Stimulated activated naive CD8-positive, alpha-beta T cell treated with anti-CD3 and anti-CD28 coated beads, Interleukin-15, Interleukin-2, amounts not matched to agents 100 ng/mL and 50 ng/mL, for 24 hours (primary cell): ENCODE results near the gene MYO7B.

Experiments used
- H3K27ac Mint-ChIP-seq: one replicate; pipeline ENCODE4 v1.8.0; 2021; ENCODE audit warnings: mild to moderate bottlenecking, mixed read lengths
- H3K27me3 Mint-ChIP-seq: one replicate; pipeline ENCODE4 v1.8.0; 2021; ENCODE audit warnings: mixed read lengths
- H3K36me3 Mint-ChIP-seq: one replicate; pipeline ENCODE4 v1.8.0; 2021; ENCODE audit warnings: low read depth, mixed read lengths
- H3K4me1 Mint-ChIP-seq: one replicate; pipeline ENCODE4 v1.8.0; 2021; ENCODE audit warnings: low read depth, mixed read lengths
- H3K4me3 Mint-ChIP-seq: one replicate; pipeline ENCODE4 v1.8.0; 2021; ENCODE audit warnings: mild to moderate bottlenecking, mixed read lengths
- H3K9me3 Mint-ChIP-seq: one replicate; pipeline ENCODE4 v1.8.0; 2021; ENCODE audit warnings: mixed read lengths

The MYO7B gene

GRCh38 chr2:127681976-127682857 lies 146.7 kb downstream of the MYO7B start:
- H3K27ac Mint-ChIP-seq: no peak overlapping the region
- H3K9me3 Mint-ChIP-seq: no peaks in the 10 kb centered on the region
- H3K36me3 Mint-ChIP-seq: no peaks in the 10 kb centered on the region
- H3K27me3 Mint-ChIP-seq: peaks cover 13% of the 10 kb centered on the region
- H3K4me3 Mint-ChIP-seq: no peak overlapping the region
- H3K4me1 Mint-ChIP-seq: no peaks in the 10 kb centered on the region

GRCh38 chr2:127683056-127683455 lies 147.6 kb downstream of the MYO7B start:
- Mint-ChIP-seq H3K27ac (no peak overlapping the region), H3K27me3 (peaks cover 9% of the 10 kb centered on the region), H3K36me3 (no peaks in the 10 kb centered on the region), H3K4me1 (no peaks in the 10 kb centered on the region), H3K4me3 (no peak overlapping the region), H3K9me3 (peaks cover 1% of the 10 kb centered on the region)

GRCh38 chr2:127683757-127684156 lies 148.3 kb downstream of the MYO7B start:
- H3K36me3 Mint-ChIP-seq: no peaks in the 10 kb centered on the region
- H3K9me3 Mint-ChIP-seq: peaks cover 8% of the 10 kb centered on the region
- H3K4me3 Mint-ChIP-seq: no peak overlapping the region
- H3K4me1 Mint-ChIP-seq: no peaks in the 10 kb centered on the region
- H3K27ac Mint-ChIP-seq: no peak overlapping the region
- H3K27me3 Mint-ChIP-seq: peaks cover 4% of the 10 kb centered on the region

- H3K27me3 Mint-ChIP-seq: peaks cover 4% of the 10 kb centered on the region
- H3K4me3 Mint-ChIP-seq: no peak overlapping the region
- no peak overlapping the region for H3K27ac Mint-ChIP-seq
- no peaks in the 10 kb centered on the region for H3K4me1 Mint-ChIP-seq
- H3K36me3 Mint-ChIP-seq: no peaks in the 10 kb centered on the region
- H3K9me3 Mint-ChIP-seq: peaks cover 9% of the 10 kb centered on the region
Observed at GRCh38 chr2:127685410-127686080, 150.1 kb downstream of the MYO7B start.
